ENCODE results near the gene AFF3. TPM values are rescaled to one million over a fixed set of nuclear protein-coding genes. Genes with fewer than 3 reads are reported as not detected.

AFF3 gene
- total RNA-seq, 1 donor from 2014 or later, result 12.2 TPM

DNA sequence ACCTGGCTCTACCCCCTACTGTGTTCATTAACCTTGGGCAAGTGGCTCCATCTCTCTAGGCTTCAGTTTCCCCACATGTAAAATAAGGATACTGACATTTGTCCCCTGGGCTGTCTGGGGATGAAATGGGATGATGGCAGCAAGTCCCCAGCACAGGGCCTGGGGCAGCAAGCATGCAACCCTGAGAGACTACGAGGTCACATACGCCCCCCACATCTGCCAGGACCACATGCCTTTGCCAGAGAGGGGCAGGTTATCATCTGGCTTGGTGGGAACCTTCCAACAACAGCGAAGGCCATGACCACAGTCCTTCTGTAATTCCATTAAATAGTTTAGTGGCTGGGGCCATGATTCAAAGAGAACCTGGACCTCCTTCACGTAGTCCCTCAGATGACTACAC lies 506.7 kb downstream of the AFF3 start:
- Mint-ChIP-seq H3K36me3 (ENCODE audit: low read depth, unreplicated experiment) (no peaks in the 10 kb centered on the region), H3K27ac (ENCODE audit: unreplicated experiment) (no peak overlapping the region), H3K9me3 (ENCODE audit: unreplicated experiment) (no peaks in the 10 kb centered on the region), H3K27me3 (ENCODE audit: unreplicated experiment) (no peaks in the 10 kb centered on the region), H3K4me1 (ENCODE audit: unreplicated experiment) (peaks cover 8% of the 10 kb centered on the region), H3K4me3 (ENCODE audit: unreplicated experiment) (no peak overlapping the region)
- TF ChIP-seq CTCF (IDR thresholded peaks at IDR 0.05; ENCODE audit: unreplicated experiment), result no peak
- no peak for DNase-seq (ENCODE audit: low spot score)

DNA sequence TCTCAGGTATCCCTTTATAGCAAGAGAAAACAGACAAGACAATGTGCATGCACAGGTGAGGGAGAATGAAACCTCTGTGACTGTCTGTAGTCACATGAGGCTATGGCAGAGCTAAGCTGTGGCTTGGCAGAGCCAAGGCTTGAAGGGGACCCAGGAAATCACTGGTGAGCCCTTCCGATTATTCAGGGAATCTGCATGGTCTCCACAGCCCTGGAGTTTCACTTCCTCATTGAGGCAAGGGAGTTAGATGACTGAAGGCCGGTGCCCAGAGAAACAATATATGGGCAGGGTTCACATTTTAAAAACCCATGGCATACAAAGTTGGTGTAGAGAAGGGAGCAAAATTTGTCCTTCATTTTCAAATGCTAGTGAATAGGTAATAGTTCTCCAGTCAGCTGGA lies 508.2 kb downstream of the AFF3 start:
- DNase-seq (ENCODE audit: low spot score), result no peak
- H3K4me3 Mint-ChIP-seq (ENCODE audit: unreplicated experiment), result no peak overlapping the region
- no peaks in the 10 kb centered on the region for H3K36me3 Mint-ChIP-seq (ENCODE audit: low read depth, unreplicated experiment)
- no peaks in the 10 kb centered on the region for H3K27me3 Mint-ChIP-seq (ENCODE audit: unreplicated experiment)
- H3K9me3 Mint-ChIP-seq (ENCODE audit: unreplicated experiment), result no peaks in the 10 kb centered on the region
- H3K4me1 Mint-ChIP-seq (ENCODE audit: unreplicated experiment), result peaks cover 8% of the 10 kb centered on the region
- H3K27ac Mint-ChIP-seq (ENCODE audit: unreplicated experiment), result no peak overlapping the region
- TF ChIP-seq CTCF (IDR thresholded peaks at IDR 0.05; ENCODE audit: unreplicated experiment), result no peak

DNA sequence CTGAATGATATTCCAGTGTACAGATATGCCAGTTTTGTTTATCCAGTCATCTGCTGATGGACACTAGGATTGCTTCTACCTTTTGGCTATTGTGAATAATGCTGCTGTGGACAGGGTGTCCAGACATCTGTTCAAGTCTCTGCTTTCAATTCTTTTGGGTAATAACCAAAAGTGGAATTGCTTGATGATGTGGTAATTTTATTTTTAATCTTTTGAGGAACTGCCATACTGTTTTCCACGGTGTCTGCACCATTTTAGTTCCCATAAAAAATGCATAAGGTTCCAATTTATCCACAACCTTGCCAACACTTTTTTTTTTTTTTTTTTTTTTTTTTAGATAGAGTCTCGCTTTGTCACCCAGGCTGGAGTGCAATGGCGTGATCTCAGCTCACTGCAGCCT lies 510.7 kb downstream of the AFF3 start:
- Mint-ChIP-seq H3K36me3 (ENCODE audit: low read depth, unreplicated experiment) (no peaks in the 10 kb centered on the region), H3K4me3 (ENCODE audit: unreplicated experiment) (no peak overlapping the region)
- TF ChIP-seq CTCF (IDR thresholded peaks at IDR 0.05; ENCODE audit: unreplicated experiment), result no peak

GRCh38 chr2:99629320-99629719 lies 513.1 kb downstream of the AFF3 start:
- no peaks in the 10 kb centered on the region for H3K4me1 Mint-ChIP-seq (ENCODE audit: unreplicated experiment)
- no peak for DNase-seq (ENCODE audit: low spot score)
- H3K36me3 Mint-ChIP-seq (ENCODE audit: low read depth, unreplicated experiment), result no peaks in the 10 kb centered on the region
- H3K9me3 Mint-ChIP-seq (ENCODE audit: unreplicated experiment), result no peaks in the 10 kb centered on the region
- H3K27ac Mint-ChIP-seq (ENCODE audit: unreplicated experiment), result no peak overlapping the region
- H3K4me3 Mint-ChIP-seq (ENCODE audit: unreplicated experiment), result no peak overlapping the region
- peaks cover 2% of the 10 kb centered on the region for H3K27me3 Mint-ChIP-seq (ENCODE audit: unreplicated experiment)
- no peak for TF ChIP-seq CTCF (IDR thresholded peaks at IDR 0.05; ENCODE audit: unreplicated experiment)

More for the DNA sequence above, 510.7 kb downstream of the AFF3 start:
- Mint-ChIP-seq H3K4me1 (ENCODE audit: unreplicated experiment) (no peaks in the 10 kb centered on the region), H3K27ac (ENCODE audit: unreplicated experiment) (no peak overlapping the region), H3K9me3 (ENCODE audit: unreplicated experiment) (no peaks in the 10 kb centered on the region), H3K27me3 (ENCODE audit: unreplicated experiment) (peaks cover under 1% of the 10 kb centered on the region)
- DNase-seq (ENCODE audit: low spot score), result no peak

- Mint-ChIP-seq H3K4me1 (ENCODE audit: unreplicated experiment) (no peaks in the 10 kb centered on the region), H3K27ac (ENCODE audit: unreplicated experiment) (no peak overlapping the region), H3K9me3 (ENCODE audit: unreplicated experiment) (no peaks in the 10 kb centered on the region), H3K4me3 (ENCODE audit: unreplicated experiment) (no peak overlapping the region), H3K27me3 (ENCODE audit: unreplicated experiment) (peaks cover 2% of the 10 kb centered on the region), H3K36me3 (ENCODE audit: low read depth, unreplicated experiment) (no peaks in the 10 kb centered on the region)
- DNase-seq (ENCODE audit: low spot score), result no peak
- no peak for TF ChIP-seq CTCF (IDR thresholded peaks at IDR 0.05; ENCODE audit: unreplicated experiment)
Observed at GRCh38 chr2:99626158-99626557, 516.2 kb downstream of the AFF3 start.
